Activated CD4-positive, alpha-beta T cell treated with anti-CD3 and anti-CD28 coated beads for 4 hours (primary cell): ENCODE measurements around the gene PDE3A.

ENCODE experiments used
- DNase-seq, 2 donors: peaks; one replicate each; pipeline ENCODE4 v3.0.0-alpha.2; 2020

Gene PDE3A

GRCh38 chr12:20463913-20464524, 95.7 kb downstream of the PDE3A start:
- no peak for DNase-seq

- DNase-seq: no peak
These were observed 101.0 kb downstream of the PDE3A start for GRCh38 chr12:20469300-20469699.

GRCh38 chr12:20469756-20470155, 101.4 kb downstream of the PDE3A start:
- no peak for DNase-seq

DNA sequence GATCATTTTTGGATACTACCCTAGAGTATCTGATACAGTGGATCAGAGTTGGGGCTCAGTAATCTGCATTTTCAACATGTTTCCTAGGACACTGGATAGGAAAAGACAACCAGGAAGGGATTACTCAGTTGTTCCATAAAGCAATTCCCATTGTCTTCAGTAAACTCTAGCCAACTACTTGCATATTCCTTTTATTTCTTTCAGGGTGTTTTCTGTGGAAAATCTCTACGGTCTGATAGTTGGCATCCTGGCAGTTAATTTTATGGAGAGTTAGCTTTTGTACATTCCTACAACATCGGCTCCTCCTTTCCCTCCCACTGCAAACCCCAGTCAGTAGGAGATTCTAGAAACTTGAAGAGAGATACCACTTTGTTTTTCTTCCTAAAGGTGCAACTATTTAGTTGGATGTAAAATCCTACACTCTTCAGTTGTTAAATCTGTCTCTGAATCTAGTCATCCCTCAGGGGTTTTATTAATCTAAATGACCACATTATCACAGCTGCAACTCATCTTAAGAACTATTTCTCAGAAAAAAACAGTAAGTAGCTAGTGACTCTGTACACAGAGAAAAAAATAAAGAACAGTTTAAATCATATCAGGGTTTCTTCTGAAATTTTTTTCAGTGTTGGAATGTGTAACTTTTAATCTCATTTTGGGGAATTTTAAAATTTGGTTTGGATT, 103.9 kb downstream of the PDE3A start:
- no peak for DNase-seq

- no peak for DNase-seq
These were observed 104.8 kb downstream of the PDE3A start for GRCh38 chr12:20473133-20473532.

GRCh38 chr12:20474016-20474415, 105.7 kb downstream of the PDE3A start:
- DNase-seq: no peak

- DNase-seq: no peak
These were observed 106.1 kb downstream of the PDE3A start for GRCh38 chr12:20474443-20474842.

DNA sequence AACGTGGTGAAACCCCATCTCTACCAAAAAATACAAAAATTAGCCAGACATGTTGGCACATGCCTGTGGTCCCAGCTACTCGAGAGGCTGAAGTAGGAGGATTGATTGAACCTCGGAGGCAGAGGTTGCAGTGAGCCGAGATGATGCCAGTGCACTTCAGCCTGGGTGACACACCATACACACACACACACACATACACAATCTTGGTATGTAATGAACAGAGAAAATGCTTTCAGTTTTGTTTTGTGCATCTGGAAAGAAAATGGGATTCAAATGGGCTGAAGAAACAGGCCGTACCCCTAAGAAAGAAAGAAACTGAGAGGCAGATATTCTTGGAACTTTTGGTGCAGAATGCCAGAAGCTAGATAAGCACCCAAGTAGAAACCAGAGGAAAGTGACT, 107.2 kb downstream of the PDE3A start:
- DNase-seq: no peak

- DNase-seq: no peak
These were observed 108.2 kb downstream of the PDE3A start for GRCh38 chr12:20476551-20476950.

DNA sequence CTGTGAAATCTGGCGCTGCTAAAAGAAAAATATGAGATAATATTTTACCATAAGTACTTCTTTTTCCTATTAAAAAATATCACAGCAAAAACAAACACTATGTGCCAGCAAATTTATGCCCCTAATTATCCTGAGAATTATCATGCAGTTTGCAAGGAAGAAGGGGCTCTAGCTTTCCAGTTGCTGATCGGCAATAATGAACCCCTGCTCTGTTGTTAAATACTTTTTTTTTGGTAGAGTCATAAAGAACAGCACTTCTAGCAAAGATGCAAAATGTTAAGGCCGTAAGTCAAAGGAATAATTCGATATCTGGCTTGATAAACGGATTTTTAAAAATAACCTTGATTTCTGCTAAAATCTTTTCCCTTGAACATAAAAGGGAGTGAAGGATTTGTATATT, 108.9 kb downstream of the PDE3A start:
- DNase-seq: no peak

GRCh38 chr12:20477672-20478071, 109.3 kb downstream of the PDE3A start:
- DNase-seq: no peak

DNA sequence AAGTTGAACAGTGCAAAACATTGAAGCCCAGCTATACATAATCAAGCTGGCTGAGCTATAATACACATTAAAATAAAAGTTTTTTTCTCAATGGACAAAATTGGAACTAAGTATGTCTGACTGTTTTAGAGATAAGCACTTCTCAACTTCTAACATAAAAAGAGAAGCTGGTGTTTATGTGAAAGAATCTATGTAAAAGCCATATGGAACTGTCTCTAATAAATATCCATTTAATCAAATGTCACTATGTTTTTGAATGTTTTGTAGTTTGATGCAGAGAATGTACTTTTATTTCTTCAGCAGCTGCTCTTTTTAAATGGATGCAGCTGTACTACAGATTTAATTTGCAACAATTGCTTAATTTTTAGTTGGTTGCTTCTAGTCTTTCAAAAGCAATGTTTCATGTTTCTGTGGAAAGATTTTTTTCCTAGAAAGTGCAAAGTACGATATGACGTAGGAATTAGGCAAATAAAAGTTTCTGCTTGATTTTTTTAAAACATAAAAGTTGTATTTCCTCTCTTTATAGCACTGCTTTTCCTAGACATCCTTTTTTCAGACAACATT, 114.2 kb downstream of the PDE3A start:
- DNase-seq: no peak

DNA sequence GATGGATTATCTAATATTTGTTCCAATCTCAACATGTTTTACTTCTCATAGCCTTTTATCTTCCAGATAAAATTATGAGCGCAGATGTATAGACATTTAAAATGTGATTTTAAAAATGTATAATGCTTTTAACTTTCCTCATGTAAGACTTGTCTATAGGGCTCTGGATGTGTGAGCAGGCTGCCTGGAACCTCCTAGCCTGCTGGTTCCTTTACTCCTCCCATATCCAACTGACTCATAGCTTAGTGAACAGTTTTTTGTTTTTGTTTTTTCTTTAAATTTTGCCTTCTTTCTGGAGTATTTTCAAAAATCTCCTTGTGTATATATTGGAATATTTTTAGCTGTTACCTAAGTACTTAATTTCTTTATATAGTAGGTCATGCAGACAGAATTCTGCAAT, 115.4 kb downstream of the PDE3A start:
- DNase-seq: no peak

GRCh38 chr12:20486233-20486632, 117.9 kb downstream of the PDE3A start:
- no peak for DNase-seq

GRCh38 chr12:20487519-20487918, 119.2 kb downstream of the PDE3A start:
- no peak for DNase-seq

DNA sequence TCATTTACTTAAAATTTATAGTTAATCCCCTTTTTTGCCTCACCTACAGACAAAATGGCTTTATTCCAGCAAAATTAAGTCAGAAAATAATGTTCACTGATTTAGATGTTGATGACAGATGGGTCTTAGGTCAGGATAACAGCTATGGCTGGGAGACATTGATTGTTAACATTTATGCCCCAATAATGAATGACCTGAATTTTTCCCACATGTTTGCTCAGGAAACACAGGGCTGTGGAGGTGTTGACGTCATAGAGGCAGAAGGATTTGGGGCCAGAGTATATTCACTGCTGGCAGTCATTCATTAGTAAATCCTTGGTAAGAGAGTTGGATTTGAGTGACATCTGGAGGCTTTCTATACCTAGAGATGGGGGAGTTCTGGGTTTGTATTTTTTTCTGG, 121.3 kb downstream of the PDE3A start:
- DNase-seq: no peak

DNA sequence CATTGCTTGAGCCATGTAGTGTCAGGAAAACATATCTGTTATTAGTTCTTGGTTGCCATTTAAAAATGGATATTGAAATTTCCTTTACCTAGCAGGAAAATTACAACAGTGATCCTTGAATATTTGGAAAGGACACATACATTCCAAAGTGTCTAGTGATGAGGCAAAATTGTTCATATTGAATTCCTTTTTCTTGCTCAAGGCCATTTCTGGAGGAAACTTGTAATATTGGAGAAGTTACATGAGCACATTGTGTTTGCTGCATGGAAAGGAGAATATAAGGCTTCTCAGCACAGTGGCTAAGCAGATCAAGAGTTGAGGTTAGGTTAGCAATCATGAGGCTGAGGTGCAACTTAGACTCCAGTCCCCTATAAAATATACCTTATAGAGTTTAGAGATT, 121.9 kb downstream of the PDE3A start:
- DNase-seq: no peak

- DNase-seq: no peak
These were observed 123.0 kb downstream of the PDE3A start for GRCh38 chr12:20491290-20491689.

- no peak for DNase-seq
These were observed 124.0 kb downstream of the PDE3A start for GRCh38 chr12:20492251-20492760.

- no peak for DNase-seq
These were observed 125.6 kb downstream of the PDE3A start for GRCh38 chr12:20493934-20494333.

- no peak for DNase-seq
These were observed 126.5 kb downstream of the PDE3A start for GRCh38 chr12:20494851-20495250.

DNA sequence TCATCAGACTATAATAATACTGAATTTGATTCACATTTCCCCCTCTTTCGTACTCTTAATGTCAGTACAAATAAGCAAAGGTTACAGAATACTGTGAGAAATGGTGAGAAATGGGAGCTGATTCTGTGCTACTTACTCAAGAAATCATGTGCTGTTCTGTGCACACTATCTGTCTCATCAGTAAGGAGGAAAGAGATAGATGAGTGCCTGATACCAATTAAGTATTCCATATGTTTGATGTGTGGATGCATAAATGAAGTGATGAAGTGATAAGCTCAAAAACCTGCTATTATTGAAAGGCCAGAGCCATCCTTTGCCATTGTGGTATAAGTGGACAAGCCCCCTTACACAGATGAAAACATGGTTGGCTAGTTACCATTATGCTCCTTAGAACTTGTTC, 127.7 kb downstream of the PDE3A start:
- DNase-seq: no peak

- no peak for DNase-seq
These were observed 129.4 kb downstream of the PDE3A start for GRCh38 chr12:20497707-20498106.

- DNase-seq: no peak
These were observed 133.6 kb downstream of the PDE3A start for GRCh38 chr12:20501958-20502357.

GRCh38 chr12:20503858-20504257, 135.5 kb downstream of the PDE3A start:
- no peak for DNase-seq
